ENCODE results near the gene TMEM115.

GRCh38 chr3:50370594-50370993, 11.3 kb upstream of the TMEM115 start:
- peak; percentile 9 to 19 for TF ChIP-seq CTCF (IDR thresholded peaks at IDR 0.05; ENCODE audit: extremely low read depth in 1 of 2, insufficient read depth in 1 of 2, low read depth in 1 of 2, low read length in 2 of 2)
- no peak for TF ChIP-seq MYC (IDR thresholded peaks at IDR 0.05; ENCODE audit: low read depth, low read length)
- TF ChIP-seq JUN (IDR thresholded peaks at IDR 0.05; ENCODE audit: borderline replicate concordance, insufficient read depth, insufficient read length, low read depth): no peak
- TF ChIP-seq POLR2AphosphoS5 (IDR thresholded peaks at IDR 0.05; ENCODE audit: insufficient read depth, low read depth, low read length): no peak
- TF ChIP-seq POLR2A (IDR thresholded peaks at IDR 0.05; ENCODE audit: low read depth, low read length): no peak
- TF ChIP-seq EZH2 (IDR thresholded peaks at IDR 0.05; ENCODE audit: borderline replicate concordance, low read depth, low read length, severe bottlenecking): no peak
- TF ChIP-seq MAX (IDR thresholded peaks at IDR 0.05; ENCODE audit: insufficient read depth, insufficient read length): no peak
- no peak for TF ChIP-seq GATA2 (IDR thresholded peaks at IDR 0.05; ENCODE audit: insufficient read depth, insufficient read length, low read depth, low read length)
